Central memory CD4-positive, alpha-beta T cell (primary cell): Measurements from ENCODE around the gene INTS15.
A peak's percentile ranks its signal among the peaks of the same experiment; 100 is the strongest.
"Not testable (repeated sequence)": the region's sequence is repeated elsewhere in the genome, so short reads cannot be mapped to it uniquely, and the experiment has no call there.

Experiments used
- DNase-seq: peaks from one replicate; pipeline ENCODE4 v3.0.0; 2022
- total RNA-seq, 3 experiments: gene quantifications; one replicate each; lab custom pipeline; 2026; lab: John Stamatoyannopoulos, UW

Gene INTS15
- 37.4 to 40.6 (median 39.8) reads per million in 3 experiments for total RNA-seq

- DNase-seq = peak; percentile 87
Measured at GRCh38 chr7:6589829-6590644, at the start of gene INTS15. Gene INTS15 (plus strand): TSS chr7:6590021. CDS start chr7:6590284, 263 bp downstream.

GRCh38 chr7:6542368-6542767, 47.5 kb upstream of the INTS15 start:
- no peak for DNase-seq

- peak; percentile 29 for DNase-seq
Measured at GRCh38 chr7:6545398-6546126, 44.3 kb upstream of the INTS15 start.

GRCh38 chr7:6546498-6547251, 43.1 kb upstream of the INTS15 start:
- no peak for DNase-seq

GRCh38 chr7:6547400-6547799, 42.4 kb upstream of the INTS15 start:
- no peak for DNase-seq

GRCh38 chr7:6551016-6551511, 38.8 kb upstream of the INTS15 start, which contains the start of gene GRID2IP:
Gene GRID2IP (minus strand): TSS chr7:6551461. CDS start chr7:6551436, 25 bp downstream.
- no peak for DNase-seq

GRCh38 chr7:6553448-6554044, 36.3 kb upstream of the INTS15 start:
- no peak for DNase-seq

GRCh38 chr7:6554848-6555247, 35.0 kb upstream of the INTS15 start:
- no peak for DNase-seq

- DNase-seq = no peak
Measured at GRCh38 chr7:6556196-6556595, 33.6 kb upstream of the INTS15 start.

- no peak for DNase-seq
Measured at GRCh38 chr7:6558837-6559236, 31.0 kb upstream of the INTS15 start.

- no peak for DNase-seq
Measured at GRCh38 chr7:6559896-6560295, 29.9 kb upstream of the INTS15 start.

GRCh38 chr7:6562106-6562505, 27.7 kb upstream of the INTS15 start:
- no peak for DNase-seq

GRCh38 chr7:6563936-6564770, 25.7 kb upstream of the INTS15 start:
- DNase-seq = no peak

- DNase-seq = no peak
Measured at GRCh38 chr7:6565655-6566054, 24.2 kb upstream of the INTS15 start.

- DNase-seq = no peak
Measured at GRCh38 chr7:6567886-6568285, 21.9 kb upstream of the INTS15 start.

- no peak for DNase-seq
Measured at GRCh38 chr7:6571160-6571779, 18.6 kb upstream of the INTS15 start.

GRCh38 chr7:6575281-6576023, 14.4 kb upstream of the INTS15 start:
- DNase-seq = no peak

- no peak for DNase-seq
Measured at GRCh38 chr7:6576024-6576866, 13.6 kb upstream of the INTS15 start.

- DNase-seq = not testable (repeated sequence)
Measured at GRCh38 chr7:6576867-6577368, 12.9 kb upstream of the INTS15 start.
